PFSK-1 (cell line): ENCODE results near the gene BCL7B.

Experiments
- POLR2AphosphoS5 ChIP-seq: IDR thresholded peaks from 2 replicates; pipeline ENCODE4 v1.6.1; 2012; ENCODE audit warnings: low read depth, mild to moderate bottlenecking, control low read depth, low read length, moderate library complexity
- TAF1 ChIP-seq: IDR thresholded peaks from 2 replicates; pipeline ENCODE4 v1.6.1; 2012; ENCODE audit warnings: low read length, control low read depth, borderline replicate concordance; ENCODE audit not compliant: insufficient read depth

- no peak for TF ChIP-seq TAF1
- no peak for TF ChIP-seq POLR2AphosphoS5
Measured at GRCh38 chr7:73520673-73521635, 36.5 kb downstream of the BCL7B start.
